ENCODE data around the gene ACTL10.

ACTL10 gene

GRCh38 chr20:33666293-33667244 lies at the start of gene ACTL10:
TSS of gene ACTL10 (plus strand) at chr20:33666943. CDS start at chr20:33667498, 555 bp downstream.
- DNase-seq (ENCODE audit: low spot score), result peak; percentile 97
- TF ChIP-seq CTCF (IDR thresholded peaks at IDR 0.05; ENCODE audit: extremely low read depth, missing control alignments), result no peak

- no peak for TF ChIP-seq CTCF (IDR thresholded peaks at IDR 0.05; ENCODE audit: extremely low read depth, missing control alignments)
Measured at GRCh38 chr20:33621717-33622400, 44.9 kb upstream of the ACTL10 start.

GRCh38 chr20:33622705-33623365 lies 43.9 kb upstream of the ACTL10 start:
- no peak for DNase-seq (ENCODE audit: low spot score)
- no peak for TF ChIP-seq CTCF (IDR thresholded peaks at IDR 0.05; ENCODE audit: extremely low read depth, missing control alignments)

More at GRCh38 chr20:33621717-33622400, 44.9 kb upstream of the ACTL10 start:
- no peak for DNase-seq (ENCODE audit: low spot score)

- no peak for DNase-seq (ENCODE audit: low spot score)
- no peak for TF ChIP-seq CTCF (IDR thresholded peaks at IDR 0.05; ENCODE audit: extremely low read depth, missing control alignments)
Measured at GRCh38 chr20:33624399-33624798, 42.3 kb upstream of the ACTL10 start.

- DNase-seq (ENCODE audit: low spot score), result no peak
- no peak for TF ChIP-seq CTCF (IDR thresholded peaks at IDR 0.05; ENCODE audit: extremely low read depth, missing control alignments)
Measured at GRCh38 chr20:33626190-33626589, 40.6 kb upstream of the ACTL10 start.

- no peak for TF ChIP-seq CTCF (IDR thresholded peaks at IDR 0.05; ENCODE audit: extremely low read depth, missing control alignments)
- no peak for DNase-seq (ENCODE audit: low spot score)
Measured at GRCh38 chr20:33627577-33628216, 39.0 kb upstream of the ACTL10 start.
